Vagina (tissue), 2 donors: ENCODE data around the gene TUG1.

ENCODE experiments used
- POLR2AphosphoS5 ChIP-seq, 2 donors: sonication (generic); formaldehyde crosslinking; IDR thresholded peaks; one replicate each; pipeline ENCODE4 v1.9.0; 2017; ENCODE audit warnings: antibody characterized with exemption in 2 of 2, mild to moderate bottlenecking in 2 of 2, low read depth in 1 of 2; ENCODE audit not compliant: insufficient read depth in 1 of 2
- TF ChIP-seq, protein P1 (sequence below), 3 experiments: fragments of 450-650 bp in 2 of 3; fragments of 200-600 bp in 1 of 3; sonication (generic) in 1 of 3; IDR thresholded peaks; one replicate each; pipeline ENCODE4 v1.5.1; 2017 to 2019; ENCODE audit warnings: antibody characterized with exemption in 3 of 3, mild to moderate bottlenecking in 2 of 3, moderate library complexity in 2 of 3

DNA sequence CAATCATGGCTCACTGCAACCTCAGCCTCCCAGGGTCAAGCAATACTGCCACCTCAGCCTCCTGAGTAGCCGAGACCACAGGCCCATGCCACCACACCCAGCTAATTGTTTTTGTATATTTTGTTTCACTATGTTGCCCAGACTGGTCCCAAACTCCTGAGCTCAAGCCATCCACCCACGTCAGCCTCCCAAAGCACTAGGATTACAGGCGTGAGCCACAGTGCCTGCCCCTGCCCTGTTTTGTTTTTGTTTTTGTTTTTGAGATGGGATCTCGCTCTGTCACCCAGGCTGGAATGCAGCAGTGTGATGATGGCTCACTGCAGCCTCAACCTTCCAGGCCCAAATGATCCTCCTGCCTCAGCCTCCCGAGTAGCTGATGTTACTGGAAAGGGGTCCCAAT is 53.5 kb downstream of the TUG1 start:
- TF ChIP-seq POLR2AphosphoS5 (IDR thresholded peaks at IDR 0.05; ENCODE audit: insufficient read depth in 1 of 2, low read depth in 1 of 2) = no peak
- TF ChIP-seq, protein P1, sequence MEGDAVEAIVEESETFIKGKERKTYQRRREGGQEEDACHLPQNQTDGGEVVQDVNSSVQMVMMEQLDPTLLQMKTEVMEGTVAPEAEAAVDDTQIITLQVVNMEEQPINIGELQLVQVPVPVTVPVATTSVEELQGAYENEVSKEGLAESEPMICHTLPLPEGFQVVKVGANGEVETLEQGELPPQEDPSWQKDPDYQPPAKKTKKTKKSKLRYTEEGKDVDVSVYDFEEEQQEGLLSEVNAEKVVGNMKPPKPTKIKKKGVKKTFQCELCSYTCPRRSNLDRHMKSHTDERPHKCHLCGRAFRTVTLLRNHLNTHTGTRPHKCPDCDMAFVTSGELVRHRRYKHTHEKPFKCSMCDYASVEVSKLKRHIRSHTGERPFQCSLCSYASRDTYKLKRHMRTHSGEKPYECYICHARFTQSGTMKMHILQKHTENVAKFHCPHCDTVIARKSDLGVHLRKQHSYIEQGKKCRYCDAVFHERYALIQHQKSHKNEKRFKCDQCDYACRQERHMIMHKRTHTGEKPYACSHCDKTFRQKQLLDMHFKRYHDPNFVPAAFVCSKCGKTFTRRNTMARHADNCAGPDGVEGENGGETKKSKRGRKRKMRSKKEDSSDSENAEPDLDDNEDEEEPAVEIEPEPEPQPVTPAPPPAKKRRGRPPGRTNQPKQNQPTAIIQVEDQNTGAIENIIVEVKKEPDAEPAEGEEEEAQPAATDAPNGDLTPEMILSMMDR (IDR thresholded peaks at IDR 0.05) = no peak
